Neutrophil (primary cell): Measurements from ENCODE around the gene ABCB10.
A peak's percentile ranks its signal among the peaks of the same experiment; 100 is the strongest.
"Not testable (repeated sequence)": the region's sequence is repeated elsewhere in the genome, so short reads cannot be mapped to it uniquely, and the experiment has no call there.

Source experiments
- H3K27ac ChIP-seq: fragments of 200-600 bp; sonication (generic); 2 replicates; pipeline ENCODE4 v1.5.1; 2016; ENCODE audit warnings: mild to moderate bottlenecking, moderate library complexity
- H3K27me3 ChIP-seq: fragments of 200-600 bp; sonication (generic); 2 replicates; pipeline ENCODE4 v1.6.0; 2016; ENCODE audit warnings: mild to moderate bottlenecking
- H3K36me3 ChIP-seq: fragments of 200-600 bp; sonication (generic); 2 replicates; pipeline ENCODE4 v1.5.1; 2017
- H3K4me1 ChIP-seq, 2 experiments: fragments of 200-600 bp in 1 of 2; sonication (generic) in 1 of 2; 1 replicate in 1 of 2; 2 replicates in 1 of 2; pipeline versions ENCODE4 v1.5.1 to v1.6.1; 2013 to 2016; ENCODE audit warnings: low read depth in 1 of 2, low read length in 1 of 2, mild to moderate bottlenecking in 1 of 2, moderate library complexity in 1 of 2; ENCODE audit not compliant: control insufficient read depth in 1 of 2, insufficient read depth in 1 of 2
- H3K4me3 ChIP-seq, 2 experiments: fragments of 200-600 bp in 1 of 2; sonication (generic) in 1 of 2; 1 replicate in 1 of 2; 2 replicates in 1 of 2; pipeline ENCODE4 v1.5.1; 2013 to 2016; ENCODE audit warnings: low read depth in 1 of 2, low read length in 1 of 2, mild to moderate bottlenecking in 1 of 2, moderate library complexity in 1 of 2
- H3K9me3 ChIP-seq: fragments of 200-600 bp; sonication (generic); 2 replicates; pipeline ENCODE4 v1.5.1; 2016
- CTCF ChIP-seq: fragments of 200-600 bp; sonication (generic); IDR thresholded peaks from 2 replicates; pipeline ENCODE4 v1.5.1; 2016; ENCODE audit warnings: antibody characterized with exemption

ABCB10 gene

GRCh38 chr1:229523052-229523451 is 35.5 kb downstream of the ABCB10 start:
- no peaks in the 10 kb centered on the region for H3K4me1 ChIP-seq
- no peak overlapping the region for H3K27ac ChIP-seq
- no peak overlapping the region for H3K4me3 ChIP-seq
- no peak for TF ChIP-seq CTCF
- no peaks in the 10 kb centered on the region for H3K27me3 ChIP-seq
- H3K9me3 ChIP-seq = no peaks in the 10 kb centered on the region
- peaks cover 86% of the 10 kb centered on the region for H3K36me3 ChIP-seq

GRCh38 chr1:229514578-229515275 is 43.8 kb downstream of the ABCB10 start:
- Histone ChIP-seq H3K27me3 (no peaks in the 10 kb centered on the region), H3K27ac (no peak overlapping the region), H3K36me3 (peaks cover 28% of the 10 kb centered on the region), H3K9me3 (no peaks in the 10 kb centered on the region), H3K4me1 (no peaks in the 10 kb centered on the region), H3K4me3 (no peak overlapping the region)
- TF ChIP-seq CTCF = peak; percentile 60

- not testable (repeated sequence) for H3K9me3 ChIP-seq, H3K4me3 ChIP-seq, H3K27ac ChIP-seq, H3K27me3 ChIP-seq, H3K36me3 ChIP-seq
- peaks cover 17 to 23% of the 10 kb centered on the region in 2 experiments for H3K4me1 ChIP-seq
These were observed 46.9 kb downstream of the ABCB10 start for GRCh38 chr1:229511625-229512024.

GRCh38 chr1:229511201-229511600 is 47.3 kb downstream of the ABCB10 start:
- H3K4me3 ChIP-seq, H3K36me3 ChIP-seq, H3K9me3 ChIP-seq, H3K27ac ChIP-seq, H3K27me3 ChIP-seq: not testable (repeated sequence)
- peaks cover 17 to 23% of the 10 kb centered on the region in 2 experiments for H3K4me1 ChIP-seq

- Histone ChIP-seq H3K27ac (no peak overlapping the region), H3K9me3 (no peaks in the 10 kb centered on the region), H3K4me1 (peaks cover 17 to 23% of the 10 kb centered on the region in 2 experiments), H3K36me3 (peaks cover 4% of the 10 kb centered on the region), H3K4me3 (no peak overlapping the region), H3K27me3 (no peaks in the 10 kb centered on the region)
- no peak for TF ChIP-seq CTCF
These were observed 48.9 kb downstream of the ABCB10 start for GRCh38 chr1:229509576-229509975.

- peaks cover 17 to 23% of the 10 kb centered on the region in 2 experiments for H3K4me1 ChIP-seq
- H3K27ac ChIP-seq = peak overlapping the region; percentile 93
- no peaks in the 10 kb centered on the region for H3K27me3 ChIP-seq
- H3K36me3 ChIP-seq = peaks cover 4% of the 10 kb centered on the region
- H3K9me3 ChIP-seq = no peaks in the 10 kb centered on the region
- no peak for TF ChIP-seq CTCF
- peak overlapping the region; percentile 86 to 91 for H3K4me3 ChIP-seq
These were observed 49.6 kb downstream of the ABCB10 start for GRCh38 chr1:229508823-229509337.
